SH-SY5Y (cell line): ENCODE measurements around the gene TRPM3.

Source experiments
- GATA2 ChIP-seq: IDR thresholded peaks from 2 replicates; pipeline ENCODE4 v1.6.1; 2011; ENCODE audit warnings: mild to moderate bottlenecking, low read depth, low read length
- GATA3 ChIP-seq: IDR thresholded peaks from 2 replicates; pipeline ENCODE4 v1.6.1; 2011; ENCODE audit warnings: low read depth, mild to moderate bottlenecking, low read length, moderate library complexity

The TRPM3 gene

GRCh38 chr9:70760228-70760627, 361.2 kb downstream of the TRPM3 start:
- TF ChIP-seq GATA2, result no peak
- no peak for TF ChIP-seq GATA3

GRCh38 chr9:70753311-70753710, 368.1 kb downstream of the TRPM3 start:
- no peak for TF ChIP-seq GATA2
- no peak for TF ChIP-seq GATA3

- TF ChIP-seq GATA2 (no peak), GATA3 (no peak)
Measured at GRCh38 chr9:70749066-70749465, 372.4 kb downstream of the TRPM3 start.

GRCh38 chr9:70747261-70747718, 374.1 kb downstream of the TRPM3 start:
- TF ChIP-seq GATA2 (no peak), GATA3 (no peak)

GRCh38 chr9:70746760-70747159, 374.7 kb downstream of the TRPM3 start:
- TF ChIP-seq GATA2 (no peak), GATA3 (no peak)

- TF ChIP-seq GATA3 (no peak), GATA2 (no peak)
Measured at GRCh38 chr9:70746316-70746715, 375.1 kb downstream of the TRPM3 start.

GRCh38 chr9:70701163-70701562, 420.3 kb downstream of the TRPM3 start:
- TF ChIP-seq GATA3 (no peak), GATA2 (no peak)

- TF ChIP-seq GATA3, result no peak
- no peak for TF ChIP-seq GATA2
Measured at GRCh38 chr9:70696694-70697335, 424.6 kb downstream of the TRPM3 start.

GRCh38 chr9:70694758-70695157, 426.7 kb downstream of the TRPM3 start:
- TF ChIP-seq GATA2, result no peak
- no peak for TF ChIP-seq GATA3

- TF ChIP-seq GATA2, result no peak
- no peak for TF ChIP-seq GATA3
Measured at GRCh38 chr9:70693186-70693585, 428.2 kb downstream of the TRPM3 start.

GRCh38 chr9:70692431-70692830, 429.0 kb downstream of the TRPM3 start:
- TF ChIP-seq GATA2, result no peak

GRCh38 chr9:70688704-70689103, 432.7 kb downstream of the TRPM3 start:
- TF ChIP-seq GATA3, result no peak
- TF ChIP-seq GATA2, result no peak

- TF ChIP-seq GATA3, result no peak
- TF ChIP-seq GATA2, result peak; percentile 31; the same call in 1 of the 2 replicates
Measured at GRCh38 chr9:70683841-70684240, 437.6 kb downstream of the TRPM3 start.

GRCh38 chr9:70682298-70682697, 439.1 kb downstream of the TRPM3 start:
- TF ChIP-seq GATA2 (no peak), GATA3 (no peak)

- no peak for TF ChIP-seq GATA3
- no peak for TF ChIP-seq GATA2
Measured at GRCh38 chr9:70679845-70680244, 441.6 kb downstream of the TRPM3 start.

GRCh38 chr9:70678153-70678552, 443.3 kb downstream of the TRPM3 start:
- no peak for TF ChIP-seq GATA2
- TF ChIP-seq GATA3, result no peak
